ENCODE data around the gene DNLZ. TPM values are rescaled to one million over a fixed set of nuclear protein-coding genes. Genes with fewer than 3 reads are reported as not detected.

DNLZ gene
- total and polyA plus RNA-seq, 12 donors: 3.1 to 28.9 (median 17.5) TPM

- intact Hi-C loops (cut with DNase I): loop anchor here in 1 of 2 donors (2.0 kb wide), 1 partner anchor 88 kb away; the partner anchor contains the start of gene SNAPC4
- no peak overlapping the region for H3K27ac ChIP-seq
- peak in 6 of 7 donors; percentile 44 to 71 (median 56) for DNase-seq
- no peaks in the 10 kb centered on the region for H3K36me3 ChIP-seq (replicated peaks in 1 of 2)
- peaks cover 7% of the 10 kb centered on the region in 2 donors for H3K4me1 ChIP-seq (replicated peaks in 1 of 2)
- H3K9me3 ChIP-seq (replicated peaks in 1 of 3): no peaks in the 10 kb centered on the region
- no peaks in the 10 kb centered on the region for H3K27me3 ChIP-seq
- peak; percentile 35 to 75 (median 67) for TF ChIP-seq CTCF (IDR thresholded peaks at IDR 0.05)
- no peak for TF ChIP-seq POLR2A (IDR thresholded peaks at IDR 0.05)
- no peak overlapping the region for H3K4me3 ChIP-seq
- WGBS, 4 donors: 53 to 69% (median 57%) methylated on average over 7 to 12 of the region's 12 CpGs
Measured at GRCh38 chr9:136312436-136312835, 51.1 kb downstream of the DNLZ start.

GRCh38 chr9:136312009-136312375, 51.6 kb downstream of the DNLZ start:
- DNase-seq: no peak
- H3K27me3 ChIP-seq: no peaks in the 10 kb centered on the region
- H3K36me3 ChIP-seq (replicated peaks in 1 of 2): no peaks in the 10 kb centered on the region
- peaks cover 3 to 5% of the 10 kb centered on the region in 2 donors for H3K4me1 ChIP-seq (replicated peaks in 1 of 2)
- 55 to 73% (median 60%) methylated on average over 2 to 10 of the region's 10 CpGs for WGBS, 4 donors
- TF ChIP-seq POLR2A (IDR thresholded peaks at IDR 0.05) (no peak), CTCF (IDR thresholded peaks at IDR 0.05) (no peak)
- no peak overlapping the region for H3K4me3 ChIP-seq
- H3K27ac ChIP-seq: no peak overlapping the region
- intact Hi-C loops (cut with DNase I): loop anchor here in 1 of 2 donors (2.0 kb wide), 1 partner anchor 89 kb away; the partner anchor contains the start of gene SNAPC4
- no peaks in the 10 kb centered on the region for H3K9me3 ChIP-seq (replicated peaks in 1 of 3)

GRCh38 chr9:136311051-136312008, 52.2 kb downstream of the DNLZ start:
- 52 to 71% (median 55%) methylated on average over 6 to 23 of the region's 23 CpGs for WGBS, 4 donors
- no peak for DNase-seq
- TF ChIP-seq POLR2A (IDR thresholded peaks at IDR 0.05): no peak
- TF ChIP-seq CTCF (IDR thresholded peaks at IDR 0.05): no peak
- H3K36me3 ChIP-seq (replicated peaks in 1 of 2): no peaks in the 10 kb centered on the region
- H3K4me1 ChIP-seq (replicated peaks in 1 of 2): no peaks in the 10 kb centered on the region
- H3K4me3 ChIP-seq: no peak overlapping the region
- no peaks in the 10 kb centered on the region for H3K9me3 ChIP-seq (replicated peaks in 1 of 3)
- intact Hi-C loops (cut with DNase I): loop anchor here in 1 of 2 donors (2.0 kb wide), 1 partner anchor 89 kb away; the partner anchor contains the start of gene SNAPC4
- H3K27ac ChIP-seq: no peak overlapping the region
- no peaks in the 10 kb centered on the region for H3K27me3 ChIP-seq

- intact Hi-C loops (cut with DNase I): no loop called here
- Histone ChIP-seq H3K27ac (no peak overlapping the region), H3K4me3 (no peak overlapping the region), H3K9me3 (replicated peaks in 1 of 3) (no peaks in the 10 kb centered on the region), H3K27me3 (no peaks in the 10 kb centered on the region), H3K4me1 (replicated peaks in 1 of 2) (no peaks in the 10 kb centered on the region), H3K36me3 (replicated peaks in 1 of 2) (no peaks in the 10 kb centered on the region)
- no peak for TF ChIP-seq CTCF (IDR thresholded peaks at IDR 0.05)
- TF ChIP-seq POLR2A (IDR thresholded peaks at IDR 0.05): no peak
- WGBS, 4 donors: 59 to 64% (median 61%) methylated on average over 9 to 28 of the region's 28 CpGs
- no peak for DNase-seq
Measured at GRCh38 chr9:136310273-136311030, 53.1 kb downstream of the DNLZ start.

Measured in adrenal gland (tissue), 12 donors.